Esophagus muscularis mucosa (tissue), 3 donors: Measurements from ENCODE around the gene KIAA0513.

Experiments used
- POLR2A ChIP-seq: fragments of 450-650 bp; IDR thresholded peaks from one replicate; pipeline ENCODE4 v1.6.1; 2017; ENCODE audit warnings: antibody characterized with exemption, moderate library complexity, mild to moderate bottlenecking, low read depth
- TF ChIP-seq, protein P1 (sequence below), 3 experiments: fragments of 200-600 bp in 2 of 3; fragments of 450-650 bp in 1 of 3; sonication (generic) in 2 of 3; IDR thresholded peaks; one replicate each; pipeline ENCODE4 v1.5.1; 2017 to 2019; ENCODE audit warnings: antibody characterized with exemption in 3 of 3, mild to moderate bottlenecking in 2 of 3, moderate library complexity in 1 of 3

DNA sequence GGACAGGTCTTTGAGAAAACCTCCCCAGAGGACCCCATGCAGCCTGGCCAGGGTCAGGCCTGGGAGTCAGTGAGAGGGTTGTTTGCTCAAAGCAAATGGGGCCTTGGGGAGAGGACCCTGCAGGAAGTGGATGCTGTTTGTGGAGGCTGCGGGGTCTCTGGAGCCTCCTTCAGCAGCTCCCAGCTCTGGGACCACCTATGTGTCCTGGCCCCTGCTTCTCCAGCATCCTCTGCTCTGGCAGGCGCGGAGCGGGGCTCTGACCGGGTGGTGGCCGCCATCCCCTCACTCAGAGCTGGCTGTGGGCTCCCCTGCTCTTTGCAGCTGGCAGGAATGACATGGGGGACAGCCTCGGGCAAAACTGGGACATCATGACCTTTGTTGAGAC lies 114.5 kb downstream of the KIAA0513 start:
- TF ChIP-seq, protein P1, sequence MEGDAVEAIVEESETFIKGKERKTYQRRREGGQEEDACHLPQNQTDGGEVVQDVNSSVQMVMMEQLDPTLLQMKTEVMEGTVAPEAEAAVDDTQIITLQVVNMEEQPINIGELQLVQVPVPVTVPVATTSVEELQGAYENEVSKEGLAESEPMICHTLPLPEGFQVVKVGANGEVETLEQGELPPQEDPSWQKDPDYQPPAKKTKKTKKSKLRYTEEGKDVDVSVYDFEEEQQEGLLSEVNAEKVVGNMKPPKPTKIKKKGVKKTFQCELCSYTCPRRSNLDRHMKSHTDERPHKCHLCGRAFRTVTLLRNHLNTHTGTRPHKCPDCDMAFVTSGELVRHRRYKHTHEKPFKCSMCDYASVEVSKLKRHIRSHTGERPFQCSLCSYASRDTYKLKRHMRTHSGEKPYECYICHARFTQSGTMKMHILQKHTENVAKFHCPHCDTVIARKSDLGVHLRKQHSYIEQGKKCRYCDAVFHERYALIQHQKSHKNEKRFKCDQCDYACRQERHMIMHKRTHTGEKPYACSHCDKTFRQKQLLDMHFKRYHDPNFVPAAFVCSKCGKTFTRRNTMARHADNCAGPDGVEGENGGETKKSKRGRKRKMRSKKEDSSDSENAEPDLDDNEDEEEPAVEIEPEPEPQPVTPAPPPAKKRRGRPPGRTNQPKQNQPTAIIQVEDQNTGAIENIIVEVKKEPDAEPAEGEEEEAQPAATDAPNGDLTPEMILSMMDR (IDR thresholded peaks at IDR 0.05): no peak
- no peak for TF ChIP-seq POLR2A
